A673 (cell line): ENCODE results near the gene MTARC1. TPM values are rescaled to one million over a fixed set of nuclear protein-coding genes. Genes with fewer than 3 reads are reported as not detected.

Experiments used
- BruUV-seq: library from RNA; stranded (reverse); fragments of 400-500 nt; replicated peaks from 2 replicates; lab custom pipeline; 2021; lab: Mats Ljungman, UMichigan
- CTCF ChIA-PET: fragments of 300-600 bp; sonication (Branson Sonifier 250); formaldehyde crosslinking; loops from one replicate; lab custom pipeline; 2022; ENCODE audit warnings: antibody characterized with exemption; lab: Charles Lee
- POLR2A ChIA-PET: fragments of 300-600 bp; sonication (Branson Sonifier 250); formaldehyde crosslinking; loops from one replicate; lab custom pipeline; 2022; ENCODE audit warnings: antibody characterized with exemption; ENCODE audit not compliant: low non-redundant PET; lab: Charles Lee
- DNase-seq: peaks from one replicate; pipeline ENCODE4 v3.0.0-alpha.2; 2015; ENCODE audit warnings: low spot score
- H3K27ac ChIP-seq: fragments of 200-600 bp; sonication (generic); 2 replicates; pipeline ENCODE4 v1.5.1; 2016; ENCODE audit warnings: mixed run types, low read depth, mild to moderate bottlenecking, mixed read lengths, antibody characterized with exemption, low read length; ENCODE audit not compliant: poor library complexity, severe bottlenecking
- H3K27me3 ChIP-seq: fragments of 200-600 bp; sonication (generic); replicated peaks from 2 replicates; pipeline ENCODE4 v1.6.1; 2017; ENCODE audit warnings: mixed run types, low read depth, mild to moderate bottlenecking, mixed read lengths, antibody characterized with exemption, low read length; ENCODE audit not compliant: insufficient read depth, poor library complexity
- H3K36me3 ChIP-seq: fragments of 200-600 bp; sonication (generic); 2 replicates; pipeline ENCODE4 v1.6.1; 2016; ENCODE audit warnings: mixed run types, mild to moderate bottlenecking, mixed read lengths, antibody characterized with exemption, low read length; ENCODE audit not compliant: insufficient read depth, poor library complexity, severe bottlenecking
- H3K4me1 ChIP-seq: fragments of 200-600 bp; sonication (generic); 2 replicates; pipeline ENCODE4 v1.6.1; 2017; ENCODE audit warnings: mixed run types, mild to moderate bottlenecking, mixed read lengths, antibody characterized with exemption, low read length; ENCODE audit not compliant: insufficient read depth, poor library complexity, severe bottlenecking
- H3K4me3 ChIP-seq: fragments of 200-600 bp; sonication (generic); 2 replicates; pipeline ENCODE4 v1.5.1; 2016; ENCODE audit warnings: low read depth, mixed run types, mild to moderate bottlenecking, mixed read lengths, low read length; ENCODE audit not compliant: poor library complexity, severe bottlenecking
- H3K9me3 ChIP-seq: fragments of 200-600 bp; sonication (generic); 2 replicates; pipeline ENCODE4 v1.6.1; 2016; ENCODE audit warnings: mixed run types, low read depth, mild to moderate bottlenecking, mixed read lengths, antibody characterized with exemption, low read length; ENCODE audit not compliant: poor library complexity, severe bottlenecking
- CTCF ChIP-seq: fragments of 300-800, 200-600 bp; sonication (generic); conservative IDR thresholded peaks from 2 replicates; pipeline ENCODE4 v1.5.1; 2017; ENCODE audit warnings: low read depth, mild to moderate bottlenecking, antibody characterized with exemption, low read length, moderate library complexity, mixed read lengths
- EZH2 ChIP-seq: fragments of 200-600 bp; sonication (generic); IDR thresholded peaks from 2 replicates; pipeline ENCODE4 v1.6.1; 2017; ENCODE audit warnings: borderline replicate concordance, low read depth, mild to moderate bottlenecking, mixed read lengths, antibody characterized with exemption, low read length; ENCODE audit not compliant: poor library complexity, severe bottlenecking
- intact Hi-C: fragments of 100-400 bp; cut with micrococcal nuclease; formaldehyde crosslinking; loops from one replicate; pipeline ENCODE4 v1.10.0; 2022; ENCODE audit not compliant: unreplicated experiment
- total RNA-seq: library from RNA; stranded (reverse); gene quantifications from 2 replicates; pipeline ENCODE4 v1.2.3, GENCODE V29; 2021

Gene MTARC1
- total RNA-seq, 1 experiment from 2014 or later: 0.43 TPM

- Histone ChIP-seq H3K9me3 (no peaks in the 10 kb centered on the region), H3K36me3 (no peaks in the 10 kb centered on the region), H3K4me3 (no peak overlapping the region), H3K4me1 (peaks cover 4% of the 10 kb centered on the region), H3K27me3 (peaks cover 23% of the 10 kb centered on the region), H3K27ac (no peak overlapping the region)
- TF ChIP-seq CTCF (no peak), EZH2 (no peak)
- BruUV-seq: no TSS peak
- no peak for DNase-seq
- ChIA-PET POLR2A (no interaction called here), CTCF (interaction anchor here (0.8 kb wide), 1 partner anchor 14 kb away, joined by 4 read pairs; no protein-coding TSS in a partner anchor)
- intact Hi-C loops: no loop called here
Observed at GRCh38 chr1:220788900-220789299, 2.2 kb downstream of the MTARC1 start.

GRCh38 chr1:220789532-220790147 is 2.9 kb downstream of the MTARC1 start:
- H3K27ac ChIP-seq: no peak overlapping the region
- H3K36me3 ChIP-seq: no peaks in the 10 kb centered on the region
- H3K27me3 ChIP-seq: peaks cover 18% of the 10 kb centered on the region
- H3K4me3 ChIP-seq: no peak overlapping the region
- no peak for TF ChIP-seq EZH2
- no peak for TF ChIP-seq CTCF
- no peak for DNase-seq
- no TSS peak for BruUV-seq
- peaks cover 4% of the 10 kb centered on the region for H3K4me1 ChIP-seq
- intact Hi-C loops: no loop called here
- no peaks in the 10 kb centered on the region for H3K9me3 ChIP-seq
- ChIA-PET POLR2A (no interaction called here), CTCF (interaction anchor here (0.8 kb wide), 1 partner anchor 14 kb away, joined by 4 read pairs; no protein-coding TSS in a partner anchor)

GRCh38 chr1:220791285-220791684 is 4.6 kb downstream of the MTARC1 start:
- Histone ChIP-seq H3K4me1 (peaks cover 4% of the 10 kb centered on the region), H3K27me3 (peaks cover 11% of the 10 kb centered on the region), H3K27ac (no peak overlapping the region), H3K4me3 (no peak overlapping the region), H3K36me3 (no peaks in the 10 kb centered on the region), H3K9me3 (no peaks in the 10 kb centered on the region)
- POLR2A ChIA-PET: no interaction called here
- intact Hi-C loops: no loop called here
- no peak for TF ChIP-seq EZH2
- no peak for TF ChIP-seq CTCF
- no peak for DNase-seq
- CTCF ChIA-PET: no interaction called here
- no TSS peak for BruUV-seq
